HEK293 (cell line): ENCODE data around the gene NDUFB11.

ENCODE experiments used
- CTCF ChIP-seq: fragments of 450-650 bp; formaldehyde crosslinking; IDR thresholded peaks from 2 replicates; pipeline ENCODE4 v1.5.1; 2016; ENCODE audit warnings: missing biosample characterization, missing genetic modification characterization
- ZBTB1 ChIP-seq: fragments of 450-650 bp; formaldehyde crosslinking; IDR thresholded peaks from 2 replicates; pipeline ENCODE4 v1.5.1; 2016; ENCODE audit warnings: missing biosample characterization, missing genetic modification characterization
- ZNF335 ChIP-seq: fragments of 450-650 bp; formaldehyde crosslinking; conservative IDR thresholded peaks from 2 replicates; pipeline ENCODE4 v1.5.1; 2016; ENCODE audit warnings: missing biosample characterization, missing genetic modification characterization
- ZNF610 ChIP-seq: fragments of 450-650 bp; formaldehyde crosslinking; IDR thresholded peaks from 2 replicates; pipeline ENCODE4 v1.5.1; 2016; ENCODE audit warnings: missing biosample characterization, missing genetic modification characterization, borderline replicate concordance
- ZNF747 ChIP-seq: fragments of 450-650 bp; formaldehyde crosslinking; IDR thresholded peaks from 2 replicates; pipeline ENCODE4 v1.5.1; 2016; ENCODE audit warnings: missing biosample characterization, missing genetic modification characterization

GRCh38 chrX:47164420-47164819 lies 19.9 kb upstream of the NDUFB11 start:
- no peak for TF ChIP-seq CTCF (tag by site-specific recombination)
- TF ChIP-seq ZNF610 (tag by site-specific recombination): no peak
- TF ChIP-seq ZNF747: no peak
- TF ChIP-seq ZNF335: no peak
- TF ChIP-seq ZBTB1 (tag by site-specific recombination): no peak
